ENCODE data around the gene A1CF. TPM values are rescaled to one million over a fixed set of nuclear protein-coding genes. Genes with fewer than 3 reads are reported as not detected.

The A1CF gene
- total RNA-seq: not detected in 2 replicates

GRCh38 chr10:50885097-50885859 is at the start of gene A1CF:
Gene A1CF, minus strand, starts transcription at chr10:50885627. Its CDS starts 25,687 bp downstream, at chr10:50859940.

Other genes starting within 250 kb of the A1CF start
- gene ASAH2B, start 145.7 kb downstream of the A1CF start, total RNA-seq: 1.8 and 3.1 TPM in 2 replicates
- gene PRKG1, start 188.9 kb upstream of the A1CF start, total RNA-seq: 15.6 and 20.6 TPM in 2 replicates

Data from subcutaneous preadipocyte (primary cell).